DOHH2 (cell line): Measurements from ENCODE around the gene KIAA1143.

Experiments
- H3F3A ChIP-seq: fragments of 200-600 bp; sonication (generic), shearing (Covaris generic); 2 replicates; pipeline ENCODE4 v1.6.0; 2016; ENCODE audit warnings: antibody characterized with exemption, mild to moderate bottlenecking; ENCODE audit not compliant: control insufficient read depth, insufficient read depth
- H3K27ac ChIP-seq: fragments of 200-600 bp; sonication (generic); 2 replicates; pipeline ENCODE4 v1.5.1; 2014; ENCODE audit warnings: low read depth, mild to moderate bottlenecking, low read length, moderate library complexity
- H3K27me3 ChIP-seq: fragments of 200-600 bp; sonication (generic); 2 replicates; pipeline ENCODE4 v1.6.1; 2014; ENCODE audit warnings: mild to moderate bottlenecking, low read length, mixed read lengths; ENCODE audit not compliant: control insufficient read depth
- H3K36me3 ChIP-seq: fragments of 200-600 bp; sonication (generic); 2 replicates; pipeline ENCODE4 v1.6.1; 2014; ENCODE audit warnings: mild to moderate bottlenecking, low read length, moderate library complexity, mixed read lengths; ENCODE audit not compliant: control insufficient read depth
- H3K4me1 ChIP-seq: fragments of 200-600 bp; sonication (generic); 2 replicates; pipeline ENCODE4 v1.6.1; 2014; ENCODE audit warnings: mild to moderate bottlenecking, low read length, mixed read lengths; ENCODE audit not compliant: control insufficient read depth
- H3K4me2 ChIP-seq: fragments of 200-600 bp; sonication (generic); 2 replicates; pipeline ENCODE4 v1.6.0; 2014; ENCODE audit warnings: mild to moderate bottlenecking, low read length, moderate library complexity
- H3K4me3 ChIP-seq: fragments of 200-600 bp; sonication (generic); 2 replicates; pipeline ENCODE4 v1.5.1; 2014; ENCODE audit warnings: mild to moderate bottlenecking, low read length, mixed read lengths
- H3K79me2 ChIP-seq: fragments of 200-600 bp; sonication (generic); 2 replicates; pipeline ENCODE4 v1.6.1; 2014; ENCODE audit warnings: mild to moderate bottlenecking, low read length, mixed read lengths; ENCODE audit not compliant: control insufficient read depth
- H3K9me2 ChIP-seq: fragments of 200-600 bp; sonication (generic); replicated peaks from 2 replicates; pipeline ENCODE4 v1.6.1; 2014; ENCODE audit warnings: mild to moderate bottlenecking, low read length, mixed read lengths; ENCODE audit not compliant: control insufficient read depth
- H3K9me3 ChIP-seq: fragments of 200-600 bp; sonication (generic); 2 replicates; pipeline ENCODE4 v1.6.1; 2014; ENCODE audit warnings: antibody characterized with exemption, low read length, mixed read lengths; ENCODE audit not compliant: control insufficient read depth, insufficient read depth
- H4K20me1 ChIP-seq: fragments of 200-600 bp; sonication (generic); 2 replicates; pipeline ENCODE4 v1.6.0; 2014; ENCODE audit warnings: low read depth, mild to moderate bottlenecking, antibody characterized with exemption, low read length, moderate library complexity; ENCODE audit not compliant: control insufficient read depth, insufficient read depth
- EZH2phosphoT487 ChIP-seq: fragments of 200-600 bp; sonication (generic); IDR thresholded peaks from 2 replicates; pipeline ENCODE4 v1.6.1; 2017; ENCODE audit warnings: borderline replicate concordance, mild to moderate bottlenecking, antibody characterized with exemption, low read length, moderate library complexity, mixed read lengths
- TF ChIP-seq, protein P1 (sequence below): fragments of 200-600 bp; sonication (generic); IDR thresholded peaks from one replicate; pipeline ENCODE4 v1.5.1; 2014; ENCODE audit warnings: antibody characterized with exemption, mild to moderate bottlenecking, low read depth, low read length; ENCODE audit not compliant: poor library complexity, severe bottlenecking

KIAA1143 gene

DNA sequence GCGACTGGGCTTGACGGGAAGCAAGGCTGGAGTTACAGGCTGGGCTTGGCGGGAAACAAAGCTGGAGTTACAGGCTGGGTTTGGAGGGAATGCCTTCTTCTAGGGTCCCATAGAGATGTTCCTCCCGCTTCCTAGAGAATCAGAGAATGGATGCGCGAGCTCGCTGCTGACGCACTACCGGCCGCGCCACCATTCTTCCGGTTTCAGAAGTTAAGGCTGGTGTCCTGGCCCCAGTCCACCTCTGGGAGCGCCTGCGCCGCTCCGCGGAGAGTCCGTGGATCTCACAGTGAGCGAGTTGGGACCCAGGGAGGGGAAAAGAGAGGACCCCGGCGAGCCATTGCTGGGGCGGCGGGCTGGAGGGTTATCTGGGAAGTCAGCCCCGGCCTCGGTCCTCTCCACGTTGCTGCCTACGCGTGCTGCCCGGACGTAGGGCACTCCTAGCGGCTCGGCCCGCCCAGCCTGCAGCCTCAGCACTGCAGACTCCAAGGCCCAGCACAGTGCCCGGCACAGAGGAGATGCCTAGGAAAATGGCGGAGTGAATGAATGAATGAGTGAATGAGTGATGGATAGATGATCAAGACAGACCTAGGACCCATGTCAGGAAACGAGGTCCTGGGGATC is 48.9 kb downstream of the KIAA1143 start, which contains the start of gene ZNF502:
ZNF502 (plus strand) TSS at position 206 of the 621 bp plus-strand sequence. CDS start 7,602 bp downstream, outside the sequence.
- Histone ChIP-seq H3K9me2 (no peaks in the 10 kb centered on the region), H3K79me2 (no peaks in the 10 kb centered on the region), H3F3A (no peaks in the 10 kb centered on the region), H3K27ac (no peak within 1 kb of the TSS), H4K20me1 (no peaks in the 10 kb centered on the region), H3K9me3 (peaks cover 8% of the 10 kb centered on the region; the same call in 1 of the 2 replicates), H3K4me1 (no peaks in the 10 kb centered on the region), H3K36me3 (no peaks in the 10 kb centered on the region), H3K4me3 (peak within 1 kb of the TSS; percentile 73), H3K4me2 (peak within 1 kb of the TSS; percentile 56), H3K27me3 (no peaks in the 10 kb centered on the region)
- TF ChIP-seq EZH2phosphoT487: no peak
- TF ChIP-seq, protein P1, sequence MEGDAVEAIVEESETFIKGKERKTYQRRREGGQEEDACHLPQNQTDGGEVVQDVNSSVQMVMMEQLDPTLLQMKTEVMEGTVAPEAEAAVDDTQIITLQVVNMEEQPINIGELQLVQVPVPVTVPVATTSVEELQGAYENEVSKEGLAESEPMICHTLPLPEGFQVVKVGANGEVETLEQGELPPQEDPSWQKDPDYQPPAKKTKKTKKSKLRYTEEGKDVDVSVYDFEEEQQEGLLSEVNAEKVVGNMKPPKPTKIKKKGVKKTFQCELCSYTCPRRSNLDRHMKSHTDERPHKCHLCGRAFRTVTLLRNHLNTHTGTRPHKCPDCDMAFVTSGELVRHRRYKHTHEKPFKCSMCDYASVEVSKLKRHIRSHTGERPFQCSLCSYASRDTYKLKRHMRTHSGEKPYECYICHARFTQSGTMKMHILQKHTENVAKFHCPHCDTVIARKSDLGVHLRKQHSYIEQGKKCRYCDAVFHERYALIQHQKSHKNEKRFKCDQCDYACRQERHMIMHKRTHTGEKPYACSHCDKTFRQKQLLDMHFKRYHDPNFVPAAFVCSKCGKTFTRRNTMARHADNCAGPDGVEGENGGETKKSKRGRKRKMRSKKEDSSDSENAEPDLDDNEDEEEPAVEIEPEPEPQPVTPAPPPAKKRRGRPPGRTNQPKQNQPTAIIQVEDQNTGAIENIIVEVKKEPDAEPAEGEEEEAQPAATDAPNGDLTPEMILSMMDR: no peak
